Astrocyte (in vitro differentiated cells and primary cell): ENCODE data around the gene MTMR6. TPM values are rescaled to one million over a fixed set of nuclear protein-coding genes. Genes with fewer than 3 reads are reported as not detected.

Experiments
- DNase-seq: peaks from one replicate; pipeline ENCODE4 v3.0.0-alpha.2; 2010; ENCODE audit warnings: low read depth
- FAIRE-seq: peaks from 2 replicates; lab custom pipeline; 2011; peaks lifted over from hg19 to GRCh38; lab: Jason Lieb, UNC
- H2AFZ ChIP-seq: 2 replicates; pipeline ENCODE4 v1.6.0; 2012; ENCODE audit warnings: low read depth, low read length, inconsistent platforms
- H3K27ac ChIP-seq: 2 replicates; pipeline ENCODE4 v1.5.1; 2011; ENCODE audit warnings: low read depth, low read length, inconsistent platforms
- H3K27me3 ChIP-seq: 2 replicates; pipeline ENCODE4 v1.6.0; 2011; ENCODE audit warnings: low read length, inconsistent platforms; ENCODE audit not compliant: insufficient read depth
- H3K36me3 ChIP-seq: 2 replicates; pipeline ENCODE4 v1.5.1; 2011; ENCODE audit warnings: low read length, inconsistent platforms; ENCODE audit not compliant: insufficient read depth
- H3K4me1 ChIP-seq: 2 replicates; pipeline ENCODE4 v1.5.1; 2011; ENCODE audit warnings: low read length, inconsistent platforms; ENCODE audit not compliant: insufficient read depth
- H3K4me2 ChIP-seq: 2 replicates; pipeline ENCODE4 v1.6.0; 2012; ENCODE audit warnings: low read length, inconsistent platforms
- H3K4me3 ChIP-seq: 2 replicates; pipeline ENCODE4 v1.5.1; 2011; ENCODE audit warnings: low read depth, mild to moderate bottlenecking, low read length, inconsistent platforms; ENCODE audit not compliant: insufficient read depth
- H3K79me2 ChIP-seq: 2 replicates; pipeline ENCODE4 v1.6.0; 2012; ENCODE audit warnings: mild to moderate bottlenecking, low read length, inconsistent platforms; ENCODE audit not compliant: insufficient read depth
- H3K9ac ChIP-seq: 2 replicates; pipeline ENCODE4 v1.6.0; 2012; ENCODE audit warnings: mild to moderate bottlenecking, low read length, inconsistent platforms
- H3K9me3 ChIP-seq: 2 replicates; pipeline ENCODE4 v1.5.1; 2012; ENCODE audit warnings: low read depth, mild to moderate bottlenecking, low read length, inconsistent platforms; ENCODE audit not compliant: insufficient read depth
- H4K20me1 ChIP-seq: 2 replicates; pipeline ENCODE4 v1.6.0; 2012; ENCODE audit warnings: low read length, inconsistent platforms; ENCODE audit not compliant: insufficient read depth
- H3K27ac Mint-ChIP-seq: one replicate; pipeline ENCODE4 v1.8.0; 2021; ENCODE audit warnings: mild to moderate bottlenecking, mixed read lengths; ENCODE audit not compliant: unreplicated experiment
- H3K27me3 Mint-ChIP-seq: one replicate; pipeline ENCODE4 v1.8.0; 2021; ENCODE audit warnings: low read depth, mixed read lengths; ENCODE audit not compliant: unreplicated experiment
- H3K36me3 Mint-ChIP-seq: one replicate; pipeline ENCODE4 v1.8.0; 2021; ENCODE audit warnings: low read depth, mixed read lengths; ENCODE audit not compliant: unreplicated experiment
- H3K4me1 Mint-ChIP-seq: one replicate; pipeline ENCODE4 v1.8.0; 2021; ENCODE audit warnings: low read depth, mixed read lengths; ENCODE audit not compliant: unreplicated experiment
- H3K4me3 Mint-ChIP-seq: one replicate; pipeline ENCODE4 v1.8.0; 2021; ENCODE audit warnings: mild to moderate bottlenecking, moderate library complexity, mixed read lengths; ENCODE audit not compliant: unreplicated experiment
- H3K9me3 Mint-ChIP-seq: one replicate; pipeline ENCODE4 v1.8.0; 2021; ENCODE audit warnings: mild to moderate bottlenecking, mixed read lengths; ENCODE audit not compliant: unreplicated experiment
- CTCF ChIP-seq: IDR thresholded peaks from 2 replicates; pipeline ENCODE4 v1.5.1; 2011; ENCODE audit warnings: low read depth, mild to moderate bottlenecking, inconsistent platforms, low read length, moderate library complexity; ENCODE audit not compliant: insufficient read depth
- EZH2 ChIP-seq: IDR thresholded peaks from 2 replicates; pipeline ENCODE4 v1.6.1; 2012; ENCODE audit warnings: mild to moderate bottlenecking, low read length, inconsistent platforms; ENCODE audit not compliant: insufficient read depth
- total RNA-seq: library from RNA; stranded (reverse); gene quantifications from 2 replicates; pipeline ENCODE4 v1.2.1, GENCODE V29; 2021

The MTMR6 gene
- total RNA-seq, 1 donor from 2014 or later = 18.5 TPM

DNA sequence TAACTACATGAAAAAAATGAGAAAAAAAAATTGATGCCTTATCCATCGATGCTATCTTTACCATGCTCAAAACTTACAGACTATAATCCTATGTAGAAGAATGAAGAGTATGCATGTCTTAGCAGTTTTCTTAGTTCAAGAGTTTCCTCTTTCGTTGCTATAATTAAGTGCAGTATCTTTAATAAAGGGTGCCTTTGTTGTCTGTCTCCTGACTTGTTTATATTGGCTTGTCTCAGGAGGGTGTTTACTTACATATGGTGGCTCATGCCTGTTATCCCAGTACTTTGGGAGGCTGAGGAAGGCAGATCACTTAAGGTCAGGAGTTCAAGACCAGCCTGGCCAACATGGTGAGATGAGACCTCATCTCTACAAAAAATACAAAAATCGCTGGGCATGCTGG lies 44.3 kb downstream of the MTMR6 start:
- no peaks in the 10 kb centered on the region for H3K4me1 Mint-ChIP-seq
- TF ChIP-seq EZH2 (no peak), CTCF (no peak)
- no peaks in the 10 kb centered on the region for H3K9me3 Mint-ChIP-seq
- H3K27ac Mint-ChIP-seq = no peak overlapping the region
- Histone ChIP-seq H3K4me1 (no peaks in the 10 kb centered on the region), H4K20me1 (no peaks in the 10 kb centered on the region), H3K9ac (no peak overlapping the region), H3K9me3 (no peaks in the 10 kb centered on the region), H3K4me2 (no peak overlapping the region), H2AFZ (no peak overlapping the region), H3K27ac (no peak overlapping the region), H3K79me2 (no peaks in the 10 kb centered on the region), H3K36me3 (no peaks in the 10 kb centered on the region), H3K4me3 (no peak overlapping the region), H3K27me3 (no peaks in the 10 kb centered on the region)
- DNase-seq (no peak), FAIRE-seq (no peak)
- H3K36me3 Mint-ChIP-seq = peaks cover 4% of the 10 kb centered on the region
- H3K4me3 Mint-ChIP-seq = no peak overlapping the region
- no peaks in the 10 kb centered on the region for H3K27me3 Mint-ChIP-seq

- DNase-seq (no peak), FAIRE-seq (no peak)
- Histone ChIP-seq H3K79me2 (no peaks in the 10 kb centered on the region), H2AFZ (no peak overlapping the region), H3K4me2 (no peak overlapping the region), H3K27ac (no peak overlapping the region), H3K27me3 (no peaks in the 10 kb centered on the region), H3K4me3 (no peak overlapping the region), H3K36me3 (no peaks in the 10 kb centered on the region), H3K9ac (no peak overlapping the region), H4K20me1 (no peaks in the 10 kb centered on the region), H3K4me1 (no peaks in the 10 kb centered on the region), H3K9me3 (no peaks in the 10 kb centered on the region)
- TF ChIP-seq EZH2 (no peak), CTCF (no peak)
- no peak overlapping the region for H3K4me3 Mint-ChIP-seq
- no peak overlapping the region for H3K27ac Mint-ChIP-seq
- H3K4me1 Mint-ChIP-seq = no peaks in the 10 kb centered on the region
- H3K27me3 Mint-ChIP-seq = no peaks in the 10 kb centered on the region
- peaks cover 6% of the 10 kb centered on the region for H3K36me3 Mint-ChIP-seq
- no peaks in the 10 kb centered on the region for H3K9me3 Mint-ChIP-seq
These were observed 46.3 kb downstream of the MTMR6 start for GRCh38 chr13:25241007-25241406.

- Mint-ChIP-seq H3K9me3 (peaks cover 2% of the 10 kb centered on the region), H3K36me3 (peaks cover 2% of the 10 kb centered on the region), H3K4me3 (no peak overlapping the region), H3K27ac (no peak overlapping the region), H3K27me3 (no peaks in the 10 kb centered on the region), H3K4me1 (no peaks in the 10 kb centered on the region)
- TF ChIP-seq CTCF (no peak), EZH2 (no peak)
- Histone ChIP-seq H4K20me1 (no peaks in the 10 kb centered on the region), H3K9me3 (no peaks in the 10 kb centered on the region), H3K27me3 (no peaks in the 10 kb centered on the region), H3K79me2 (no peaks in the 10 kb centered on the region), H3K4me1 (no peaks in the 10 kb centered on the region), H3K27ac (no peak overlapping the region), H3K36me3 (no peaks in the 10 kb centered on the region), H2AFZ (no peak overlapping the region), H3K4me3 (no peak overlapping the region), H3K9ac (no peak overlapping the region), H3K4me2 (no peak overlapping the region)
- DNase-seq (no peak), FAIRE-seq (no peak)
These were observed 50.2 kb downstream of the MTMR6 start for GRCh38 chr13:25237083-25237482.
